Renal cortical epithelial cell (primary cell): Measurements from ENCODE around the gene PDE1A. TPM values are rescaled to one million over a fixed set of nuclear protein-coding genes. Genes with fewer than 3 reads are reported as not detected.

Experiments
- DNase-seq: peaks from one replicate; pipeline ENCODE4 v3.0.0-alpha.2; 2011; ENCODE audit warnings: low read depth
- total RNA-seq: library from RNA; depleted of rRNA; stranded (reverse); fragments of >200 nt; gene quantifications from 2 replicates; pipeline ENCODE4 v1.2.3, GENCODE V29; 2014

The PDE1A gene
- total RNA-seq, 1 donor from 2014 or later = 203 TPM

- DNase-seq = no peak
Measured at GRCh38 chr2:182359027-182359989, 67.5 kb downstream of the PDE1A start.

GRCh38 chr2:182358601-182359000, 68.2 kb downstream of the PDE1A start:
- DNase-seq = no peak

GRCh38 chr2:182355815-182356214, 71.0 kb downstream of the PDE1A start:
- no peak for DNase-seq

GRCh38 chr2:182351427-182351826, 75.4 kb downstream of the PDE1A start:
- no peak for DNase-seq

GRCh38 chr2:182349268-182349667, 77.6 kb downstream of the PDE1A start:
- no peak for DNase-seq

GRCh38 chr2:182345384-182345783, 81.5 kb downstream of the PDE1A start:
- DNase-seq = no peak

GRCh38 chr2:182330451-182331305, 96.2 kb downstream of the PDE1A start:
- DNase-seq = peak; percentile 41

GRCh38 chr2:182324665-182325064, 102.2 kb downstream of the PDE1A start:
- DNase-seq = peak; percentile 100

- DNase-seq = peak; percentile 80
Measured at GRCh38 chr2:182321096-182321495, 105.7 kb downstream of the PDE1A start.

- no peak for DNase-seq
Measured at GRCh38 chr2:182319556-182320505, 107.0 kb downstream of the PDE1A start.

GRCh38 chr2:182318466-182319220, 108.2 kb downstream of the PDE1A start:
- no peak for DNase-seq

- DNase-seq = no peak
Measured at GRCh38 chr2:182316950-182317349, 109.9 kb downstream of the PDE1A start.

- no peak for DNase-seq
Measured at GRCh38 chr2:182302972-182303371, 123.9 kb downstream of the PDE1A start.

- peak; percentile 29 for DNase-seq
Measured at GRCh38 chr2:182302174-182302573, 124.7 kb downstream of the PDE1A start.

GRCh38 chr2:182301093-182301492, 125.7 kb downstream of the PDE1A start:
- peak; percentile 71 for DNase-seq

GRCh38 chr2:182300608-182301007, 126.2 kb downstream of the PDE1A start:
- DNase-seq = peak; percentile 95

- DNase-seq = no peak
Measured at GRCh38 chr2:182299632-182300031, 127.2 kb downstream of the PDE1A start.

GRCh38 chr2:182298456-182298855, 128.4 kb downstream of the PDE1A start:
- no peak for DNase-seq

- no peak for DNase-seq
Measured at GRCh38 chr2:182291296-182291695, 135.5 kb downstream of the PDE1A start.

- DNase-seq = peak; percentile 44
Measured at GRCh38 chr2:182283512-182283911, 143.3 kb downstream of the PDE1A start.

- DNase-seq = no peak
Measured at GRCh38 chr2:182281276-182281675, 145.6 kb downstream of the PDE1A start.
